Fibroblast of pulmonary artery (primary cell): ENCODE data around the gene LETM1.
"Not testable (repeated sequence)": the region's sequence is repeated elsewhere in the genome, so short reads cannot be mapped to it uniquely, and the experiment has no call there.

Experiments used
- DNase-seq: peaks from one replicate; pipeline ENCODE4 v3.0.0-alpha.2; 2010; ENCODE audit warnings: low read depth
- H3K4me3 ChIP-seq: replicated peaks from 2 replicates; pipeline ENCODE4 v1.5.1; 2011; ENCODE audit warnings: low read depth, mild to moderate bottlenecking, control low read depth, low read length, moderate library complexity
- TF ChIP-seq, protein P1 (sequence below): IDR thresholded peaks from 2 replicates; pipeline ENCODE4 v1.5.1; 2011; ENCODE audit warnings: mild to moderate bottlenecking, control low read depth, low read length, inconsistent platforms; ENCODE audit errors: missing control alignments

Gene LETM1

DNA sequence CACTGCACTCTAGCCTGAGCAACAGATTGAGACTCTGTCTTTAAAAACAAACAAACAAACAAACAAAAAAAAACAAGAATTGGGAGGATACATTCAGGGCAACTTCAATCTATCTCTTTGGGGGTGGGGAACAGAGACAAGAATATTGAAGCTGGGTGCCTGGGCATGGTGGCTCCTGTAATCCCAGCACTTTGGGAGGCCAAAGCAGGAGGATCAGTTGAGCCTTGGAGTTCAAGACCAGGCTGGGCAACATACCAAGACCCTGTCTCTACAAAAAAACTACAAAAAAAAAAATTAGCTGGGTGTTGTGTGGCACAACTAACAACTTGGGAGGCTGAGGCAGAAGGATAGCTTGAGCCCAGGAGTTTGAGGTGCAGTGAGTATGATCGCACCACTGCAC lies 1.2 kb downstream of the LETM1 start:
- peak overlapping the region; percentile 80 for H3K4me3 ChIP-seq
- no peak for DNase-seq
- TF ChIP-seq, protein P1, sequence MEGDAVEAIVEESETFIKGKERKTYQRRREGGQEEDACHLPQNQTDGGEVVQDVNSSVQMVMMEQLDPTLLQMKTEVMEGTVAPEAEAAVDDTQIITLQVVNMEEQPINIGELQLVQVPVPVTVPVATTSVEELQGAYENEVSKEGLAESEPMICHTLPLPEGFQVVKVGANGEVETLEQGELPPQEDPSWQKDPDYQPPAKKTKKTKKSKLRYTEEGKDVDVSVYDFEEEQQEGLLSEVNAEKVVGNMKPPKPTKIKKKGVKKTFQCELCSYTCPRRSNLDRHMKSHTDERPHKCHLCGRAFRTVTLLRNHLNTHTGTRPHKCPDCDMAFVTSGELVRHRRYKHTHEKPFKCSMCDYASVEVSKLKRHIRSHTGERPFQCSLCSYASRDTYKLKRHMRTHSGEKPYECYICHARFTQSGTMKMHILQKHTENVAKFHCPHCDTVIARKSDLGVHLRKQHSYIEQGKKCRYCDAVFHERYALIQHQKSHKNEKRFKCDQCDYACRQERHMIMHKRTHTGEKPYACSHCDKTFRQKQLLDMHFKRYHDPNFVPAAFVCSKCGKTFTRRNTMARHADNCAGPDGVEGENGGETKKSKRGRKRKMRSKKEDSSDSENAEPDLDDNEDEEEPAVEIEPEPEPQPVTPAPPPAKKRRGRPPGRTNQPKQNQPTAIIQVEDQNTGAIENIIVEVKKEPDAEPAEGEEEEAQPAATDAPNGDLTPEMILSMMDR: no peak

DNA sequence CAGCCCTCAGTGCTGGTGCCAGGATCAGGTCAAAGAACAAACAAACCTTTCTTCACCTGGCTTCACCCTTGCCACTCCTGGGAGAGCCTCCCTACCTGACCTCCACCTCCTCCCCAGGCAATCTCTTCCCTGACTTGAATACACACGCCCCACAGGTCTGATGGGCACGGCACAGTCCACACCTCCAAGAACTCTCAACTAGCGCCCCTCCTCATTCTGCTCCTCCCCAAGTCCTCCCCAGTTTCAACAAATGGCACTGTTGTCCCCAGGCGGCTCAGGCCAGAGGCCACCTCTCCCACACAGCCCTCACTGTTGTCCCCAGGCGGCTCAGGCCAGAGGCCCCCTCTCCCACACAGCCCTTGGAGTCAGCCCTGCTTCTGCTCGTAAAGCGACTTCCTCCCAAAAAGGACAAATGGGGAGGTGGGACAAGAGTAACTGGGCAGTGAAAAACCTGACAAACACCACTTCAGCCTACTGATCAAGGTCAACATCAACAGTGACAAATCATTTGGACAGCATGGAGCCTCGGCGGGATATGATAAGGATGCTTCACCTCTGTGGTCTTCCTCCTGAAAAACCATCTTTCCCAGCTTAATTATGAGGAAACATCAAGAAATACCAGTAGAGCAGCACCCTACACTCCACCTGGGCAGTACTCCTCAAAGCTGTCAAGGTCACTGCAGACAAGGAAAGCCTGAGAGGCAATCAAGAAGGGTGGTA lies 2.9 kb downstream of the LETM1 start:
- TF ChIP-seq, protein P1: no peak
- no peak overlapping the region for H3K4me3 ChIP-seq
- DNase-seq: no peak

DNA sequence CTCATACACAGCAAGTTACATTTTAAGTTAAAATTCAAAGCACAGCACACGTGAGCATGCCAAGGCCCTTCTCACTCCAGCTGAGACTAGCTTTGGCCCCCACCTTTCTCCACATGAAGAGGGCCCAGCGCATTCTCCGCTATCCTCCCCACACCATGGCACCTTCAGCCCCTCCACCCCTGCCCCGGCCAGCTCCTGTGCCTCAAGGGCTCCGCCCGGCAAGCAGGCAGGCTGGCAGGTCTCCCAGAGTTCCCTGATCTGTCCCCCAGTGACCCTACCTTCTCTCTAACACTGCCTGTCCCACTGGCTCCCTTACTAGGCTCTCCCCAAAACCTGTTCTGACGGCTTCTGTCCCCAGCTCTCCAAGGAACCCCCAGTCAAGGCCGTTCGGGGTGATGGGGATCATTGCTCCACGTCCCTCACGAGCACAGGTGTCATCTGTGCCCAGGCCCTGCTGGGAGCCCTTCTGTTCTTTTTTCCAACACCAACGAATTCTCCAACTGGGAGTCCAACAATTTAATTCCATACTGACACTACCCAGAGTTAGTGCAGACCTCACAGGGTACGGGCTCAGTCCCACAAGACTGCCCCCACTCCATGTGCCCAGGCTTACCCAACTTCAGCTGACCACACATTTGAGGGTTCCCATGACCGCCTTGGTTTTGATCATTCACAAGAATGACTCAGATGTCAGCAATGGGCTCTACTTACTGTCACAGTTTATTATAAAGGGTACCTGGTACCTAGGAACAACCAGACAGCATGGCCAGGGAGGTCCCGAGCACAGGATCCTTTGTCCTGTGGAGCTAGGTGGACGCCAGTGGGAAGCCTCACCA lies 4.2 kb downstream of the LETM1 start:
- no peak for DNase-seq
- TF ChIP-seq, protein P1: no peak

DNA sequence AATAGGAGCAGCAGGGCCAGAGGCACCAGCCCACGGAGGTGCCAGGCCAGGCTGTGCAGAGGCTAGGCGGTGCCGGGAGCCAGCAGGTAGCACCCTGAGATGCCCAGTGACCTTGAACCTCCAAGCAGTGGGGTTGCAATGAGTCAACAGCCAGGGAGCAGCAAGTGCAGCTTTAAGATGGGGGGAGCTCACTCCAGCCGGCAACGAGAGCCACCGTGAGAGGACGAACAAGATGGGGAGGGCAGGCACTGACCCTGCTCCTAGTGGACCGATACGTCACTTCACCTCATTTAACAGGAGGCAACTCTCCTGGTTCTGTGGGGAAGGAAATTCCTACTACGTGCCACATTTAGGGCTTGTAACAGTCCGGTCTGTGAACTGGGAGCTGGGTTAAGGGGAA lies 4.8 kb downstream of the LETM1 start:
- TF ChIP-seq, protein P1: no peak
- no peak for DNase-seq
- H3K4me3 ChIP-seq: no peak overlapping the region

More for the DNA sequence above, 4.2 kb downstream of the LETM1 start:
- no peak overlapping the region for H3K4me3 ChIP-seq

DNA sequence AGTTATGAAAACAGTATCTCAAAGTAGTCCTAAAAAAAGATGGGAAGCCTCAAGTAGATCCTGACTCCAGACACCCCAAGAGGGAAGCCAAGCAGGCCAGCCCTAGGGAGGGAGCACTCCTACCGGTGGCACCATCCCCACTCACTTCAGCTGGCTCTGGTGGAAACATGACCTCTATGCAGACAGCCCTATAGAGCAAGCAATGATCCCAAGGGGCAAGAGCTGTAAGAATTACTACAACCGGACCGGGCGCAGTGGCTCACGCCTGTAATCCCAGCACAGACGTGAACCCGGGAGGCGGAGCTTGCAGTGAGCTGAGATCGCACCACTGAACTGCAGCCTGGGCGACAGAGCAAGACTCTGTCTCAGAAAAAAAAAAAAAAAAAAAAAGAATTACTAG lies 5.7 kb downstream of the LETM1 start:
- TF ChIP-seq, protein P1: no peak
- no peak for DNase-seq
- H3K4me3 ChIP-seq: no peak overlapping the region

DNA sequence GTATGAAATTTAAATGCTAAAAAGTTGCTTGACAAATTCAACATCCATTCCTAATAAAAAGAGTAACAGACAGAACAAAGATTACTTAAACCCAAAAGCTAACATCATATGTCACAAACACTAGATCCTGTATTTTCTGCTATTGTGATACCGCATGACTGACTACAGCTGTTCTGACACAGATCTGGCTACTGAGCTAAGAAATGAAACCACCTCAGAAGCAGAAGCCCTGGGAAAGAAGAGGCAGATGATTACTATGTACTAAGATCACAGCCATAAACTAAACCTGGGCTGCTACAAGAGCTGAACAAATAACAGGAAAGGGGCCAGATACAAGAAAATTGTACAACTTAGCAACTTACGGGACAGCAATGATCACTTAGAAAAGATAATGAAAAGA lies 9.4 kb downstream of the LETM1 start:
- DNase-seq: no peak
- no peak overlapping the region for H3K4me3 ChIP-seq
- TF ChIP-seq, protein P1: no peak

DNA sequence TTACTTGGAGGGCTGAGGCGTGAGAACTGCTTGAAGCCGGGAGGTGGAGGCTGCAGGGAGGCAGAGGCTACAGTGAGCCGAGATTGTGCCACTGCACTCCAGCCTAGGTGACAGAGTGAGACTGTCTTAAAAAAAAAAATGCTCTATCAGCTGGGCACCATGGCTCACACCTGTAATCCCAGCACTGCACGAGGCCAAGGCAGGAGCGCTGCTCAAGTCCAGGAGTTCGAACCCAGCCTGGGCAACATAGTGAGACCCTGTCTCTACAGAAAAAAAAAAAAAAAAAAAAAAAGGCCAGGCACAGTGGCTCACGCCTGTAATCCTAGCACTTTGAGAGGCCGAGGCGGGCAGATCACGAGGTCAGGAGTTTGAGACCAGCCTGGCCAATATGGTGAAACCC lies 11.3 kb downstream of the LETM1 start:
- not testable (repeated sequence) for H3K4me3 ChIP-seq

More for the DNA sequence above, 11.3 kb downstream of the LETM1 start:
- DNase-seq: not testable (repeated sequence)
